ENCODE data around the gene MAPK12.
"Not testable (repeated sequence)": the region's sequence is repeated elsewhere in the genome, so short reads cannot be mapped to it uniquely, and the experiment has no call there.

MAPK12 gene

GRCh38 chr22:50209893-50210292, 51.6 kb downstream of the MAPK12 start:
- DNase-seq = no peak

DNA sequence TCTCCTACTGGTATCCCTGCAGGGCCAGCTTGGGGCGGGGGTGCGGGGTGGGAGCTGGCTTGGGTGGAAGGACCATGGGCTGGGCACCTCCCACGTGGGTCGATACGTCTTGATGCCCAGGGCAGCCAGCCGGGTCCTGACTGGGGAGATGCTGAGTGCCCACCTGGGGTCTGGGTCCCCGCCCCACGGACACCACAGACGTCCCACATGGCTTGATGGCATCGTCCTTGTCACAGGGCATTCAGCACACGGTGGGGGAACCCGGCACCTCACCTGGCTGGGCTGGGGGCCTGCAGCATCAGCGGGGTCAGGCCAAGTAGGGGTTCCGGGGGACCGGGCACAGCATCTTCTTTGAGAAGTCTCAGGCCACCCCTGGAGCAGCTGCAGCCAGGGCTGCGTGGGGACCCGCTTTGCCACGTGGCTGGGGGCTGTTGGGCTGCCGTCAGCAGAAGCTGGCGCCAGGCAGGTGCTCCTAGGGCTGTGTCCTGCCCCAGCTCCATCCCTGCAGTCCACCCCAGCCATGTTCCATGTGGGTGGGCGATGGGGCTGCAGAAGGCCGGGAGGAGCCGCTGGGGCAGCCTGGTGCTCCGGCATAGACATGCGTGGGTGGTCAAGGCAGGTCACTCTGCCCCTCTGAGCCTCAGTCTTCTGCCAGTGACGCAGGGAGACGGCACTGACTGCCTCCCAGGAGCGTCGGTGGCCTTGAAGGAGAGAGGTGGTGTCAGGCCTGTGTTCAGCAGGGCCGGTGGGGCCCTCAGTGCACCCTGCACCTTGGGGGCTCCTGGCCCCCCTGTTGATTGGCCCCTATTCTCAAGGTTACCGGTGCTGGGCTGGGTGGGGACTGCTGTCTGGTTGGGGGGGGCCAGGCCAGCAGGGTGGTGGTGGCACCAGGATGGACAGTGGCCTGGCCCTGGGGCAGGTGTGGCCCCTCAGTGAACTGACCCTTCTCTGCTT, 52.3 kb downstream of the MAPK12 start:
- no peak for DNase-seq

DNA sequence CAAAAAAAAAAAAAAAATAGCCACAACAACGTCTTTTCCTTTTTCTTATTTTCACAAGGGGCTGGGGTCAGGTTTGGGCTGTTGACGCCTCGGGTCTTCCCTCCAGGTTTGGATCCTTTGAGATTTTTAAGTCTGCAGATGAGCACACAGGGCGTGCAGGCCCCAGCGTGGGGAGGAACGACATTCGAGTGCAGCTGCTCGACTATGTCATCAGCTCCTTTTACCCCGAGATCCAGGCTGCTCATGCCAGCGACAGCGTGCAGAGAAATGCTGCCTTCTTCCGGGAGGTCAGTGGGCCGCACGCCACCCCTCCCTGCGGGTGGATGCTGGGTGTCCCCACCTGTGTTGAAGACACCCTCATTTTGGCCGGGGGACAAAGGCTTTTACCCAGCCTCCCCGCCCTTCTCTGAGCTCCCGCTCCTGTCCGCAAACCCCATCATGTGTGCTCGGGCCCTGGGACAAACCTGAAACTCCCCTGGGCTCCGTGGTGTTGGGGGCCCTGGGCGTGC, 53.0 kb downstream of the MAPK12 start:
- no peak for DNase-seq

- no peak for DNase-seq
Observed at GRCh38 chr22:50207383-50208140, 53.9 kb downstream of the MAPK12 start.

DNA sequence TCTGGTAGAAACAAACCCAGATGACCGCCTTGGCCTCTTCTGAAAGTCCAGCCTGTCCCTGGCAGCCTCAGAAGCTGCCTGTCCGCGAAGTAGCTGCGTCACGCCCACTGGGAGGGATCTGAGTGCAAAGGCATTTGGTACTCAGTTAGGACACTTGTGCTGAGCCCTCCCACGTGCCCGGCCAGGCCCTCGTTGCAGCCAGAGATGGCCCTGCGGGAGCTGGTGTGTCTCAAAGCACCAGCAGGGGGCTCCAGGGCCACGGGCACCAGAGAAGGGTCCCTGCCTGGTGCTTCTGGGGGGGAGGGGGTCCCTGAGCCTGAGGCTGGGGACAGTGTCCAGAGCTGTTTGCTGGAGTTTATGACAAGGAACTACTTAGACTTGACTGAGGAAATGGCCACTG, 54.9 kb downstream of the MAPK12 start:
- no peak for DNase-seq

DNA sequence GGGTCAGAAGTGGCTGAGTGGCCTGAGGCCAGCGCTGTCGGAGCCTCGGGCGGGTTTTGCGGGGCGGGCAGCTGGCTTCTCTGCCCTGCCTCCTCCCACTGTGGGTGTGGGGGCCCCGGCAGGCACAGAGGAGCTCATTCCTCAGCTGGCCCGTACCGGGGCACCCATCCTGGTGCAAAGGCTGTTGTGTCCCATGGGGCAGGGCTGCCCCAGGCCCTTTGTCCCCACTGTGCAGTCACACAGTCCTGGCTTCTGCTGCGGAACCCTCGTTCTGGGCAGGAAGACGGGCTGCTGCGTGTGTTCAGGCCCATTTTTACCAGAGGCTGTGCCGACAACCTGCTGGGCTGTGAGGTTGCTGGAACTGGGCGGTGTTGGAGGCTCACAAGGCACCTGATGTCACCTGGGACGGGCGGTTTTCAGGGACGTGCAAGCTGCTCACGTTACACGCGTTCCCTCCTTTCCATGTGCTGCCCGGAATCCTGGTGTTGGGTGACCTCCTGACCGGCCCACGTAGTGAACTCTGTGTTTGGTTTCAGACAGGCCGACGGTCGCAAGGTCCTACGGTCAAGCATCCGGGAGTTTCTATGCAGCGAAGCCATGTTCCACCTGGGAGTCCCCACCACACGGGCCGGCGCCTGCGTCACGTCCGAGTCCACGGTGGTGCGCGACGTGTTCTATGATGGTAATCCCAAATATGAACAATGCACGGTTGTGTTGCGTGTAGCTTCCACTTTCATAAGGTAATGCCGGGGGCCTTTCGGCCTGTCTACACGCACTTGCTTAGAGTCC, 55.5 kb downstream of the MAPK12 start:
- DNase-seq = no peak

GRCh38 chr22:50204998-50205397, 56.5 kb downstream of the MAPK12 start:
- DNase-seq = not testable (repeated sequence)

DNA sequence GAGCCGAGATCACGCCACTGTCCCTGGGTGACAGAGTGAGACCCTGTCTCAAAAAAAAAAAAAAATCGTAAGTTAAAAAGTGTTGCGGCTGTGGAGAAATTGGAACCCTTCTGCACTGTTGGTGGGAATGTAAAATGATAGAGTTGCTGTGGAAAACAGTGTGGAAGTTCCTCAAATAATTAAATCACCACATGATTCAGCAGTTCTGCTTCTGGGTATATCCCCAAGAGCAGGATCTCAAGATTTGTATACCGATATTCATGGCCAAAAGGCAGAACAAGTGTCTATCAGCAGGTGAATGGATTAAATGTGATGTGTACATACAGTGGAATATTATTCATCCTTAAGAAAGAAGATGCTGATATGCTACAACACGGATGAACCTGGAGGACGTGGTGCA, 56.9 kb downstream of the MAPK12 start:
- no peak for DNase-seq

GRCh38 chr22:50203288-50203687, 58.2 kb downstream of the MAPK12 start:
- no peak for DNase-seq
